Measurements from ENCODE around the gene REEP1.
A peak's percentile ranks its signal among the peaks of the same experiment; 100 is the strongest.

REEP1 gene

DNA sequence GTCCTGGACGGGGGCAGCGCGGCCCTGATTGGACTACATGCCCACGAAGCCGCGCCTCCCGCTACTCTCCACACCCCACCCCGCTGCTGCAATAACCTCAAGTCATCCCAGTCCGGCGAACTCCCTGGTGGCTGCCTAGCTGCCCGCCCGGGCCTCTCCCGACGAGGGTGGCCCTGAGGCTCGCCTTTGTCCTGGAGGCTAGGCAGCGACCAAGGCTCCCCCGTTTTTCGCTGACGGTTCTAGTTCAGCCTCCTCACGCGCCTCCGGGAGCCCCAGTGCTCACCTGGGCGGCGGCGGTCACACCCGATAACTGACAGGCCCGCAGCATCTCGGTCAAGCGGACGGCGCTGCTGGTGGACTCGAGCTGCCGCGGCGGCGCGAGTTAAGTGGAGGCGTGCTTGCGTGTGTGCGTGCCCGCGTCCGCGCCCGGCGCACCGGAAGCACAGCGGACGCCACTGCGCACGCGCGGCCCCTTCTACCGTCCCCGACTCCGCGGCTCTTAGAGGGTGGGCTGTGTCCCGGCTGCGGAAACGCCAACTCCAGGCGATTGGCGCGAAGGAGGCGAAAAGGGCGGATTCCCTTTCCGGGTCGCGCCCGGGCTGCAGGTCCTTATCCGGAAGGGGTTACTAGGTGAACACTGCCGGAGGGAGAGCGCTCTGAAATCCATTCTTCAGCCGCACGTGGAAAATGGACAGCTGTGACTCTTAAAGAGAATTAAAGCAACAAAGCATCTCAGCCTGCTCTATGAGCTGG is 142.2 kb downstream of the REEP1 start, which contains the start of gene IMMT:
Gene IMMT (minus strand): TSS at position 408 of the 753 bp plus-strand sequence. CDS start 80 bp downstream, at position 328.
- TF ChIP-seq, protein P1, sequence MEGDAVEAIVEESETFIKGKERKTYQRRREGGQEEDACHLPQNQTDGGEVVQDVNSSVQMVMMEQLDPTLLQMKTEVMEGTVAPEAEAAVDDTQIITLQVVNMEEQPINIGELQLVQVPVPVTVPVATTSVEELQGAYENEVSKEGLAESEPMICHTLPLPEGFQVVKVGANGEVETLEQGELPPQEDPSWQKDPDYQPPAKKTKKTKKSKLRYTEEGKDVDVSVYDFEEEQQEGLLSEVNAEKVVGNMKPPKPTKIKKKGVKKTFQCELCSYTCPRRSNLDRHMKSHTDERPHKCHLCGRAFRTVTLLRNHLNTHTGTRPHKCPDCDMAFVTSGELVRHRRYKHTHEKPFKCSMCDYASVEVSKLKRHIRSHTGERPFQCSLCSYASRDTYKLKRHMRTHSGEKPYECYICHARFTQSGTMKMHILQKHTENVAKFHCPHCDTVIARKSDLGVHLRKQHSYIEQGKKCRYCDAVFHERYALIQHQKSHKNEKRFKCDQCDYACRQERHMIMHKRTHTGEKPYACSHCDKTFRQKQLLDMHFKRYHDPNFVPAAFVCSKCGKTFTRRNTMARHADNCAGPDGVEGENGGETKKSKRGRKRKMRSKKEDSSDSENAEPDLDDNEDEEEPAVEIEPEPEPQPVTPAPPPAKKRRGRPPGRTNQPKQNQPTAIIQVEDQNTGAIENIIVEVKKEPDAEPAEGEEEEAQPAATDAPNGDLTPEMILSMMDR (IDR thresholded peaks at IDR 0.05; ENCODE audit: extremely low read depth, missing control alignments), result no peak
- DNase-seq (ENCODE audit: low spot score), result peak; percentile 88

GRCh38 chr2:86194751-86195054 is 142.7 kb downstream of the REEP1 start:
- TF ChIP-seq, protein P1 (IDR thresholded peaks at IDR 0.05; ENCODE audit: extremely low read depth, missing control alignments), result no peak
- no peak for DNase-seq (ENCODE audit: low spot score)

DNA sequence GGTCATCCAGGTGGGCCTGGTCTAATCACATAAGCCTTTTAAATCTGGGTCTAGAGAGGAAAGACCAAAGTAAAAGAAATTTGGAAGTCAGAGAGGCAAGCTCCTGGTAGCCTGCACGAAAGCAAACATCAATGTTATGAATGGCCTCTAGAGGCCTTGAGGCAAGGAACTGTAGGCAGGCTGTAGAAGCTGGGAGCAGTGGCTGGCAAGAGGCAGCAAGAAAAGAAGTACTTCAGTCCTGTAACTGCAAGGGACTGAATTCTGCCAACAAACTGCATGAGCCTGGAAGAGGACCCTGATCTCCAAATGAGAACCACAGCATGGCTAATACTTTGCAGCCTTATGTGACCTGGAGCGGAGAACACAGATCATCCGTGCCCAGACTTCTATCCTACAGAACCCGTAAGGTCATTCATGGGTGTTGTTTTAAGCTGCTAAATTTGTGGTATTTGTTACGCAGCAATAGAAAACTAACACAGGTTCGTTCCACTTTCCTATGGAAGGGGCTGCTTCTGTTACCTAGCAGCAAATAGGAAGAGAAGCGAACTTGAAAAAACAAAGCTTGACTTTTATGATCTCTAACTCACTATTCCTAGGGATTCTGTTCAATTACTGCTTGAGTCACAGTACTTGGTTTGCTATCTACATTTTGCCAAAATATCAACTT is 143.4 kb downstream of the REEP1 start:
- no peak for DNase-seq (ENCODE audit: low spot score)
- TF ChIP-seq, protein P1 (IDR thresholded peaks at IDR 0.05; ENCODE audit: extremely low read depth, missing control alignments), result no peak

GRCh38 chr2:86189782-86190416 is 147.5 kb downstream of the REEP1 start:
- DNase-seq (ENCODE audit: low spot score), result no peak
- TF ChIP-seq, protein P1 (IDR thresholded peaks at IDR 0.05; ENCODE audit: extremely low read depth, missing control alignments), result no peak

GRCh38 chr2:86186431-86186830 is 151.0 kb downstream of the REEP1 start:
- TF ChIP-seq, protein P1 (IDR thresholded peaks at IDR 0.05; ENCODE audit: extremely low read depth, missing control alignments), result no peak
- DNase-seq (ENCODE audit: low spot score), result no peak

DNA sequence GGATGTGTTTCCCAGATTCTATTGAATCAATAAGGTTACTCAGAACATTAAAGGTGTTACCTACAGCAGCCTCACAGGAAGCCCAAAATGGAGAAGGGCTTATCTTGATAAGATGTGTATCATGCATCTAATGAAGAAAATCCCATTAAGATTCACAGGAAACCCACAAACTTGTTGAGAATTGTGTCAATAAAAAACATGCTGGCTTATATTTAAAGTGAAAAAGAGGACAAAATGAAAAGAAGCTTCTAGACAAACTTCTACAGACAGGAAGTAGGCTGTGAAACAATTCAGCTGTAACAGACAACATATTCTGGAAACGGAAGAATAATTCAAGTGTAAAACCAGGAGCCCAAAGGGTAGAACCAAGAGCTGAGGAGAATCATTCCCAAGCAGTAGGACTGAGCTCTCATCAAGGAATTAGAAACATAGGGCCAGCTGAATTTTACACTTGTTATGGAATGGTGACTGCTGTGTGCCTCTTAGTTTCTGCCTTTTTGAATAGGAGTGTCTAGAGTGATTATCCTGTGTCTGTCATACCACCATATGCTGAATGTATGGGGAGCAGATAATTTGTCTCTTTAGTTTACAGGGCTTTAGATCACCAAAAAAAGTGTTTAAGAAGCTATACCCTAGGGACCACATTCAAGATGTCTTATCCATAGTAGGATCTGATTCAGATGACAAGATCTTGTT is 151.8 kb downstream of the REEP1 start:
- TF ChIP-seq, protein P1 (IDR thresholded peaks at IDR 0.05; ENCODE audit: extremely low read depth, missing control alignments), result no peak
- no peak for DNase-seq (ENCODE audit: low spot score)
